ENCODE data around the gene CUTC.

DNA sequence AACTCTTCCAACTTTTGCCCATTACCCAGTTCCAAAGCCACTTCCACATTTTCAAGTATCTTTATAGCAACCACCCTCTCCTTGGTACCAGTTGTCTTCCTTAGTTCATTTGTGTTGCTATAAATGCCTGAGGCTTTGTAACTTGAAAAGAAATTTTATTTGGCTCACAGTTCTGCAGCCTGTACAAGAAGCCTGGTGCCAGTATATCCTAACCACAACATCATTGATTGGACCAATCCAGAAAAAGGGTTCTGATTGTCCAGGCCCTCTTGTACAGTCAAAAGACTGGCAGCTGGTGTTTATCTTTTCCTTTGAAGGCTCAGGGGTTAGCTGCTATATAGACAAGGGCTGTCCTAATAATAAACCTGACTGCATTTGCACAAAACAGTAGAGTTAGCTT is 29.3 kb downstream of the CUTC start:
- TF ChIP-seq, protein P1, sequence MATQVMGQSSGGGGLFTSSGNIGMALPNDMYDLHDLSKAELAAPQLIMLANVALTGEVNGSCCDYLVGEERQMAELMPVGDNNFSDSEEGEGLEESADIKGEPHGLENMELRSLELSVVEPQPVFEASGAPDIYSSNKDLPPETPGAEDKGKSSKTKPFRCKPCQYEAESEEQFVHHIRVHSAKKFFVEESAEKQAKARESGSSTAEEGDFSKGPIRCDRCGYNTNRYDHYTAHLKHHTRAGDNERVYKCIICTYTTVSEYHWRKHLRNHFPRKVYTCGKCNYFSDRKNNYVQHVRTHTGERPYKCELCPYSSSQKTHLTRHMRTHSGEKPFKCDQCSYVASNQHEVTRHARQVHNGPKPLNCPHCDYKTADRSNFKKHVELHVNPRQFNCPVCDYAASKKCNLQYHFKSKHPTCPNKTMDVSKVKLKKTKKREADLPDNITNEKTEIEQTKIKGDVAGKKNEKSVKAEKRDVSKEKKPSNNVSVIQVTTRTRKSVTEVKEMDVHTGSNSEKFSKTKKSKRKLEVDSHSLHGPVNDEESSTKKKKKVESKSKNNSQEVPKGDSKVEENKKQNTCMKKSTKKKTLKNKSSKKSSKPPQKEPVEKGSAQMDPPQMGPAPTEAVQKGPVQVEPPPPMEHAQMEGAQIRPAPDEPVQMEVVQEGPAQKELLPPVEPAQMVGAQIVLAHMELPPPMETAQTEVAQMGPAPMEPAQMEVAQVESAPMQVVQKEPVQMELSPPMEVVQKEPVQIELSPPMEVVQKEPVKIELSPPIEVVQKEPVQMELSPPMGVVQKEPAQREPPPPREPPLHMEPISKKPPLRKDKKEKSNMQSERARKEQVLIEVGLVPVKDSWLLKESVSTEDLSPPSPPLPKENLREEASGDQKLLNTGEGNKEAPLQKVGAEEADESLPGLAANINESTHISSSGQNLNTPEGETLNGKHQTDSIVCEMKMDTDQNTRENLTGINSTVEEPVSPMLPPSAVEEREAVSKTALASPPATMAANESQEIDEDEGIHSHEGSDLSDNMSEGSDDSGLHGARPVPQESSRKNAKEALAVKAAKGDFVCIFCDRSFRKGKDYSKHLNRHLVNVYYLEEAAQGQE (IDR thresholded peaks at IDR 0.05; ENCODE audit: insufficient read depth in 1 of 2, low read depth in 2 of 2, low read length in 2 of 2), result no peak
- no peak for TF ChIP-seq POLR2AphosphoS5 (IDR thresholded peaks at IDR 0.05; ENCODE audit: low read depth, low read length)

Measured in PFSK-1 (cell line).